Stimulated activated CD4-positive, alpha-beta T cell treated with anti-CD3 and anti-CD28 coated beads, Interleukin-1b, Interleukin-23, amount 100 ng/mL, for 48 hours (primary cell): ENCODE data around the gene SNRNP200.
A peak's percentile ranks its signal among the peaks of the same experiment; 100 is the strongest.
"Not testable (repeated sequence)": the region's sequence is repeated elsewhere in the genome, so short reads cannot be mapped to it uniquely, and the experiment has no call there.

Experiments used
- DNase-seq: peaks from one replicate; pipeline ENCODE4 v3.0.0-alpha.2; 2020

SNRNP200 gene

DNA sequence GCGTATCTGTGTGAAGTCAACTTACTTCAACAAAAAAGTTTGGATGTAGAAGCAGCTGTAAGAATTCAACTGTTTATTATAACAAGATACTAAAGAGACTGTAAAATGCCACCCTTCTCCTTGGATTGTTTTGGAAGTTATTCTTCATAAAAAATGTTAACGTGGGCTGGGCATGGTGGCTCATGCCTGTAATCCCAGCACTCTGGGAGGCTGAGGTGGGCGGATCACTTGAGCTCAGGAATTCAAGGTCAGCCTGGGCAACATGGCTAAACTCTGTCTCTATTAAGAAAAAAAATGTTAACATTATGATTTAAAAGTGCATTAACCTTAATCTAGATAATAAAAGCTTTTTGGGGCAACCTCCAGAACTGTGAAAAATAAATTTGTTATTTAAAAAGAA, 31.6 kb downstream of the SNRNP200 start:
- DNase-seq, result no peak

DNA sequence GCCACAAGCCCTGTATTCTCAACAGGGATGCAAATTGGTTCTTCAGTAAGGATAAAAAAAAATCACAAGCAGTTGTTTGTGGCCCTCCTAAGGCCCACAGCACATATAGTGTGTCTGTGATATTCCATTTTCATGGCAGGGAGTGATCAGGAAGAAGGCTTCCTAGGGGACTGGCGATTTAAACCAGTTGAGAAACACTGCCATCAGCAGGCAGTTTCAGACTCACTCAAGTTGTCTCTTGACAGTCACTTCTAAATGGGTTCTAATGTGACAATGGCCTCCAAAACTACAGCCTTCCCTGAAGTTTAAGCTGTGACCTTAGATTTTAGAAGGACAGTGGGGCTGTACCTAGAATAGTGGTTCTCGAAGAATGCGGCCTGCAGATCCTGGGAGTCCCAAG, 33.4 kb downstream of the SNRNP200 start:
- DNase-seq, result no peak

DNA sequence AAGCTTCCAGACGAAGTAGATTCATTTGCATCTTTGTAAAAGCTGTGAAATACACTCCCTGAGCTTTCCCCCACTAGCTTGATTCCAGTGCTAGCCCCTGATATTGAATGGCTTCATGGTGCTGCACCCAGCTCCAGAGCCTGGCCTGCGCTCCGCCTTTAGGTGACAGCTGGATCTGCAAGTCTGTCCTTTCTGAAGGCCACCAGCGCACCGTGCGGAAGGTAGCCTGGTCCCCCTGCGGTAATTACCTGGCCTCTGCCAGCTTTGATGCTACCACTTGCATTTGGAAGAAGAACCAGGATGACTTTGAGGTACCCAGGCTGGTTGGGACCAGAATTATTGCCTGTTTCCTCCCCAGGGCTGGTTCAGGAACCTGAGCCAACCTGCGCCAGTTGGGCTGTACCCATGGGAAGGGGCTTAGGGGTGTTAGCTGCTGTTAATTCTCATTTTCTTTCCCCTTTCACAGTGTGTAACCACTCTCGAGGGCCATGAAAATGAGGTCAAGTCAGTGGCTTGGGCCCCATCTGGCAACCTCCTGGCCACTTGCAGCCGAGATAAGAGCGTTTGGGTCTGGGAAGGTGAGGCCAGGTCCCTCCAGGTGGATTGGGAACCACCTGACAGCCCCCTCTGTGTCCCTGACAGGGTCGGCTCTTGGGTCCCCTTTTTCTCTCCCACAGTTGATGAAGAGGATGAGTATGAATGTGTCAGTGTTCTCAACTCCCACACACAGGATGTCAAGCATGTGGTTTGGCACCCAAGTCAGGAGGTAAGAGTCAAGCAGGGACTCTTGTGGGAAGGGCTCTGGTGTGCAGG, 38.0 kb downstream of the SNRNP200 start:
- DNase-seq, result peak; percentile 72

DNA sequence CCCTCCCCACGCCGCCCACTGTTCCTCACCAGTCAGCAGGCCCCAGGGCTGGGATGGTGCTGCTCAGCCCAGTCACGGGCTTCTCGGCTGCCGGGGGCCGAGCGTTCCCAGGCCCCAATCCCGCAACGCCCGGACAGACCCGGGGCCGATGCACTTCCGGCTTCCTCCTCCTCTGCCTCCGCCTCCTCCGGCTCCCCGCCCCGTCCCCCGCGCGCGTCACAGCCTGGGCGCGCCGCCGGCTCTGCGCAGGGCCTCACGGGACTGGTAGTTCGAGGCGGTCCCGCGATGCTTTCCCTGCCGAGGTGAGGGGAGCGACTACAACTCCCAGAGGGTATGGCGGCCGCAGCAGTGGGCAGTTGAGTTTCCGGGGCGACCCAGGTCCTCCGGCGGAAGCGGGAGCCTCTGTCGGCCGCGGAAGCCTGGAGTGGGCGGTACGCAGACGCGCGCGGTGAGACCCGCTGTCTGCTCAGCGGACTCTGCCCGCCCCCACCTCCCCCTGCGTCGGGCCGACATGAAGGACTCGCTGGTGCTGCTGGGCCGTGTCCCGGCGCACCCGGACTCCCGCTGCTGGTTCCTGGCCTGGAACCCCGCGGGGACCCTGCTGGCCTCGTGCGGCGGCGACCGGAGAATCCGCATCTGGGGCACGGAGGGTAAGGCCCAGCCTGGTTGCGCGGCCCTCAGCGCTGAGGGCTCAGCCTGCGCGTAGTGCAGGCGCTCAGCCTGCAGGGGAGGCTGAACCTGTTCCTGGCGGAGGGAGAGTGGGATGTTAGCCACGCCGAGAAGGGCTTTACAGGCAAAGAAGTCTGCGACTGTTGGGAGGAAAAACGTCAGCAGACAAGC, 39.3 kb downstream of the SNRNP200 start, which contains the start of the genes CIAO1 and TMEM127:
TSS of gene CIAO1 (plus strand) at position 386 of the 840 bp plus-strand sequence. CDS start at position 512, 126 bp downstream.
TSS of gene TMEM127 (minus strand) at position 158 of the 840 bp plus-strand sequence. CDS start 616 bp downstream, outside the sequence.
- DNase-seq, result peak; percentile 99

DNA sequence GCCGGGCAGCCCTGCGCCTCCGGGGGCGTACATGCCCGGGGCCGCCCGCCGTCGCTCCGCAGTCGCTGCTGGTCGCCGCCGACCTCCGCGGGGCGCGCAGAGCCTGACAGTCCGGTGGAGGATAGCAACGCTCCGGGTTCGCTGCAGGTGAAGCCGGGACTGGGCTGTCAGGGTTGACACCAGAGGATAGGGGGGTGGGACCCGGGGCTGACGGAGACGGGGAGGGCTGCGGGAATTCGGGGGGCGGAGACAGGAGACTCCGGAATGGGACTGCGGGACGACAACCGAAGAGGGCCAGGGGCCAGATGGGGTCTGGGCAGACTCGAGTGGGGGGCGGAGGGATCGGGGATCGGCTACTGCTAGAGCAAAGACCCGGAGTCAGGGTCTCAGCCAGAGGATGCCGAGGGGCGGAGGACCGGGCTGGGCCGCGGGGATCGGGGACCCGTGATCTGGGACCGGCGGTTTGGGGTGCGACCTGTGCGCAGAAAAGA, 40.0 kb downstream of the SNRNP200 start:
- no peak for DNase-seq

DNA sequence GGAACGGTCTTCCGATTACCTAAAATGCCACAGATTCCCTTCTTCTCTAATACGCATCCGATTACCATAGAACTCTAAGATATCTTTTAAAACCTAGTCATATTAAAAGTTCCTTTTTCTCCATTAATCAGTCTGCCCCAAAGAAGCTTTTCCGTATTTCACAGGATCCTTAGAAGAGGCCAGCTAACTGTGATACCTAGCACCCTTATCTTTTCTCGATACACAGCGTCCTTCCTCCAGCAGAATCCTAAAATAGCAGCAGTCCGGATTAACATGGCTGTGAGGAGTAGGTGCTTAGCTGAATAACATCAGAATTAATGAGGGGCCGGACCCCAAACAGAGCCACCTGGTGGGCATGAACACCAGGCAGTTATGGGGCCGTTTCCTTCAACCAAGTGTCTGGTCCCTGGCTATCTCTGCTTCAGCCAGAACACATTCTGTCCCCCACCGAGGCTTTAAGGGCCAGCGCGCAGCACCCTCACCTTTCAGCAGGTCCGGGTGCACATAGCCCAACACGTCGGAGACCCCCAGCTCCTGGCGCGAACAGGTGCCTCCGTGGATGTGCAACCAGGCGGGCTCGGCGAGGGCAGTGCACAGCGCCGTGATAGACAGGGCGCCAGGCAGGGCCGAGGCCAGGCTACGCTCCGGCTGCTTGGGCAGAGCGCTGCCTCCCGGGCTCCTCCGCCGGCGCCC, 40.5 kb downstream of the SNRNP200 start:
- no peak for DNase-seq

DNA sequence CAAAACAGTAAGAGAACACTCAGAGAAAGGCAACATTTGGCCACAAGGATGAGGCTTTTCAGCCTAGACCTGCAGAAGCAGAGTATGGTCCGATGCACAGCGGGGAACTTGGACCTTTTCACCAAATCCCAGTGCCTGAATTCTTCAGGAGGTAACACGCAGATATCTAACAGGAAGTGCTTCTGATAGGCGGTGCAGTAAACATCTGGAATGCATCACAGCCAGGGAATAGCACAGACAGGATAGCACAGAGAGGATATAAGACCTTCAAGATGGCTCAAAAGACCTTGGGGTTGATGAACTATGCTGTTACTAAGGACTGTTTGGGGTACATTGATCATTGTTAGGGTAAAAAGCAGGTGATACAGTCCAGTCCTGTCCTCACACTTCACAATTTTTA, 41.3 kb downstream of the SNRNP200 start:
- no peak for DNase-seq

DNA sequence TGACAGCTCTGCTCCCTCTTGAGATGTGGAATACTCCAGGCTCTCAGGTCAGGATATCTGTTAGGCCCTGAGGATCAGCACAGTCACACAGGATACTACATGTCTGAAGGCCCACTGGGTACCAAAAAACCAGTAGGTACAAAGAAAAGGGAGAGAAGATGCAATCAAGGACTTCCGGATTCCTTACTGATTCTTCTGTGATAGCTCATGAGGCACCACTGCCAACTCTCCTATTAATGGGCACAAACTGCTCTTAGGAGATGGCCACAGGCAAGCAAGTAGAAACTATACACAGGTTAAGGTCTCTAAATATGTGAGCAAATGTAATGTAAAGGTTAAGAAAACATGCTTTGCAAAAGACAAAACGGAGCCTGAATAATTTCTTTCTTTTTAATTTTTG, 43.0 kb downstream of the SNRNP200 start:
- DNase-seq, result no peak

DNA sequence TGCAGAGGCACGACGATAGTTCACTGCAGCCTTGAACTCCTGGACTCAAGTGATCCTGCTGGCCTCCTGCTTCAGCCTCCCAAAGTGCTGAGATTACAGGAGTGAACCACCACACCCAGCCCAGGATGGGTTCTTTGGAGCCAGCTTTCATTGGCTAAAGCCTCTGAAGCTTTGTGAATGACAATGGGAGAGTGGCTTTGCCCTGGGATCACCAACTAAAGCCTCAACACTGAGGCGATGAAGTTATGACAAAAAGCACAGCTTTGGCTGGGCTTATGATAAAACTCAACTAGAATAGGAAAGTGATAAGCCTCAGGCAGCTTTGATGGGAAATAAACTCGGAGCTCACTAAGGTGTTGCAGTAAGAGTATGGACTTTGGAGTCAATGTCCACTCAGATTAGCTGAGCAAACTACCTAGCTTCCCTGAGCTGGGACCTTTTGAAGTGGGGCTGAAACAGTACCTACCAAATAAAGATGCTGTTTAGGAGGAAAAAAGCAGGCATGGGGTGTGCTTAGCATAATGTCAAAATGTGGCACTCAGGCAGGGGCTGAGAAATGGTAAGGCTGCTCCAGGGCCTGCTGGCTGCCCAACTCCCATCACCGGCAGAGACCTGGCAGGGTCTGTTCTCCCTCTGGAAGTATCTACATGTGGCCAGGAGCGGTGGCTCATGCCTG, 43.9 kb downstream of the SNRNP200 start:
- DNase-seq, result no peak

DNA sequence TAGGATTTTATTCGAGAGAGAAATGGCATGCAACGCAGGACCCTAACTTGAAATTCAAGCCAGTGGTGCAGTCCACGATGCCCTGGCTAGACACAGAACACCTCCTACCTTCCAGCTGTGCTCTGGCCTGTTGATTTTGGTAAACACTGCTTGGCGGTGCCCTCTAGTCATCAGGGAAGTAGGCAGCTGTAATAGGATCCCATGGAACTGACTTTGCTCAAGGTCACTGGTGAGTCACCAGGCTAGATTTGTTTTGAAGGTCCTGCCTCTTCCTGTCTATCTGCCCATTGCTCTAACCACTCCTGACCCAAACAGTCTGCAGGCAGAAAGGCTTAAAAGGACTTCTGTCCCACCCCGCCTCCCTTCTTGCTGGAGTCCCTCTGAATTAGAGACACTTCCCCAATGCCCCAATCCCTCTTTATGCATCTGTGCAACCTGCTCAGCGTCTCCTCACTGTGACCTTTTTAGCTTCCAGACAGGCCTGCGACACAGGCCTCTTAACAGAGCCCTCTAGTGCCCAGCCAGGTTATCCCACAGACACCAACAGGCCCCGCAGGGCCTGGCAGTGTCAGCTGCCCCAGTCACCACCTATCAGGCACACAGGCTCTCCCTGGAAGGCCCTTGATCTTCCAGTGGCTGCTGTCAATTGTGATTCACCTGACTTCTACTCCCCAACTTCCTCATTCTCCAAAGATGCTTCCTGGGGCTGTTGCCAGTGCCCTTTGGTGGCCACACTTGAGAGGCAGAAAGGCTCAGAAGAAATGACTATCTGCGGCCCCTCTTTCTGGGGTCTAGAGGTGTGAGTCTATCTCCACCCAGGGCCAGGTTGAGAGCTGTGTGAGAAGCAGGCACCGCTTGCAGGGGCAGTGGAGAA, 44.7 kb downstream of the SNRNP200 start:
- DNase-seq, result peak; percentile 31

DNA sequence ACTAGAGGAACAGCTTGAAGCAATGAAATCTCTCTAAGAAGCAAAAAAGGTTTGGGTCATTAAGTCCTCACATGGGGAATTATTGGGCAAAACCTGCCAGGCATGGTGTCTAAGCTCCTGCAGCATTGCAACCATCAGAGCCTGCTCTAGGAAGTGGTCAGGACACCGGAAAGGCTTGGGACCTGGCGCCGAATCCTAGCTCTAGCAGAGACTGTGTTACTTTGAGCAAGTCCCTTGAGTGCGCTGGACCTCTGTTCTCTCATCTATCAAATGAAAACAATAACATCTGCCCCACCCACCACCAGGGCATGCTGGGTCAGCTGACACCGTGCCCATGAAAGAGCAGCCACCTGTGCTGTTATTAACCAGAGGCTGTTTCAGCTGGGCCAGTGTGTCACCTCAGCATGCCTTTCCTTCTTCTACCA, 45.8 kb downstream of the SNRNP200 start:
- no peak for DNase-seq

DNA sequence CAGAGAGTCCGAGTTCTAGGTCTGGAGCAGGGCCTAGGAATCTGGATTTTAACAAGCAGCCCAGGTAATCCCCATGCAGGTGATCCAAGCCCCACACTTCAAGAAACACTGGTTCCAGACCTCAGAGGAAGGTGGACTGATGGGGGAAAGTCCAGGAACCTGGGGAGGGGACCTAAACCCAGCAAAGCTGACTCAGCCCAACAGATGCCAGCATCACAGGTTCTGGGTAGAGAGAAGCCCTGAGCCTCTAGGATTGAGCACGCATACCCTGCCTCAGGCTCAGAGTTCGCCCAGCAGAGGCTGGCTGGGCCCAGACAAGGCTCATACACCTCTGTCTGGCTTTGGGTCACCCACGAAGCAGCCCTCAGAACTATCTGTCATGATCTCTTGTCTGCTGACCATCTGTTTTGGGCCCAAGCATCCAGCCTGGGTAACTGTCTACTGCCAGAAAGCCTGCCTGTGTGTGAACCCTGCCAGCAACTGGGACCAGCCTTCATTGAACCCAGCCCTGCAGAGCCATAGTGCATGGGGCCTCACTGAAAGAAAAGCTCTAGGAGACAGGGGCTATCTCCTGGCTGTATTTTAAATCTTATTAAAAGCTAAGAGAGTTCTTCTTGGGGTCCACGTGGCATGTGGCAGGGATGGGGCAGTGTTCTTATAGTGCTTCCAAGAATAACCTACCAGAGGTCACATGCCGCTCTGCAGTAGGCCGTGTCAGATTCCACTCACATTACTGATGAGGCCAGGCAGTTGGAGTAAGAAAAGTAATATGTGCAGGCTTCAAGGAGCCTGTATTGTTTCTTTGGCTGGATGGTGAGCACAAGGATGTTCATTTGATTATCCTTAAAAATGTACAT, 47.0 kb downstream of the SNRNP200 start:
- DNase-seq, result no peak

DNA sequence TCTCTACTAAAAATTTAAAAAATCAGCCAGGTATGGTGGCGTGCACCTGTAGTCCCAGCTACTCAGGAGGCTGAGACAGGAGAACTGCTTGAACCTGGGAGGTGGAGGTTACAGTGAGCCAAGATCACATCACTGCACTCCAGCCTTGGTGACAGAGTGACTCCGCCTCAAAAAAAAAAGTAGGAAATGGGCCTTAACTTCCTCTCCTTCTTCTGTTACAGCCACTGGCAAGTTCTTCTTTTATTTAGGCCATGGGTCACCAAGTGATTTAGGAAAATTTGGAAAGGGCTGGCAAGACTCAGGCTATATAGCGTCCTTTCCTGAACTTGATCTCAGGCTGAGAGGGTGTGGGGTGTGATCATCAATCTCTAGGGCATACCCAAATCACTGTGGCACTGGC, 47.6 kb downstream of the SNRNP200 start:
- not testable (repeated sequence) for DNase-seq

DNA sequence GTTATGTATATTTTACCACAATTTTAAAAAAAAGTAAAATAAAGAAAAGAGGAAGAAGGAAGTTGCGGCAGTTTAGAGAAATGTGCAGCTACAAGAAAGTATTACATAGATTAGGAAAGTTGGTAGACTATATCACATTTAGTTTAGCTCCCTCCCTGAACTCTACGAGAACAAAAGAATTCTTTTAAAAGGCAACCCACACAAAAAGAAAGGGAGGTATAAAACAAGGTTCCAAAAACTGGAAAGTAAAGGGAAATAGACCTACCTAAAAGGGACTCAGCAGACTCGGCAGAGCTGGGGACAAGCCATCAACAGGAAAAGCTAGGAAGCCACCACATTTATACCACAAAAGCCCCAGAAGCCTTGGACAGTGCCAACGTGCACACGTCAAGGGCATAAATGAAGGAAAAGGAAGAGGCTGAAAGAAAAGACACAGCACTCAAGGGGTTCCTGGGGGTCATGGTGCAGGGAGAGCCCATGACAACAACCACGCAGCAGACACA, 48.7 kb downstream of the SNRNP200 start:
- no peak for DNase-seq

DNA sequence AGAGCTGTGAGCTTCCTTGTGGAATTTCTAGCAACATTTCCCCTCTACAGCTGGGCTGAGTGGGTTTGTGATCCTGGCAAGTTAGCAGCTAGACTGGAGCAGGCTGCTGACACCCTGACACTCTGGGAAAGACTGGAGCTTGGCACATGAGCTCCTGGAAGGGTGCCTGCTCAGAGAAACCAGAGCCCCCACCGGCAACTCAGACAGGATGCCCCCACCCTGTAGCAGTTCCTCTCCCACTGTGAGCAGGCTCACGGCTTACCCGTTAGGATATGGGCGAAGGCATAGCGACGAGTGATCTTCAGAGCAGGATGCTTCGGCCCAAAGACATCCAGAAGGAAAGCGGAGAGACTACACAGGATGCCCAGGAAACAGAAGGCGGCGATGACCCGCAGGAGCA, 50.8 kb downstream of the SNRNP200 start:
- no peak for DNase-seq

DNA sequence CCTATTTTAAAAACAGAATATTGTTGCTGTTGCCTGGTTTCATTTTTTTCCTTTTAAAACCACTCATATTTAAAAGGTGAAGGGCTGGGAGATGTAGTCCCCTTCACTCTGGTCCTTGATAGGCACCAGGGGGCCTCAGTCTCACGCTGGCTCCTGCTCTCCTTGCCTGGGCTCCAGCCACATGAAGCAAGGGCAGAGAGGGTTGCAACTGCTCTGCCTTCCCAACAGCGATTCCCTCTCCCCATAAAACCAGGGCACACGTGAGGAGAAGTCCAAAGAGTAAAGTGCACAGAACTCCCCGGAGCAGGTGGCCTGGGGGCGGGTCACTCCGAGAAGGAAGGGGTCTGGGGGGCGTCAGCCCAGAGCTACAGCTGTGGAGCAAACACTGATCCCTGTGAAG, 52.3 kb downstream of the SNRNP200 start:
- DNase-seq, result no peak

DNA sequence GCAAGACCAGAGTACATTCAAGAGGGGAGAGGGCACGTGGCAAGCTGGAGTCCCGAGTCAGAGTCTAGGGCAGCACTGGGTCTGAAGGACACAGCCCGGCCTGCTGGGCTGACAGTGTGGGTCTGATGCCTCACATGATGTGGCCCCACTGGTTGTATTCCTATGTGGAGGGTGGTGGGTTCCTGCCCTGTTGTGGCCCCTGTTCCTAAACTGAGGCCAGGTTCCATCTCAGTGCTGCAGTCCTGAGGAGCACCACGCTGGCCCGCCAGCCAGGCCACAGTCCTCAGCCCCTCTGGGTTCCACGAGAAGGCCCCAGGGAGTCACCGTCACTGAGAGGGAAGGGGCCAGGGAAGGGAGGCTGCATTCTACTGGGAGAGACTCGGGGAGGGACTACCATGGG, 52.8 kb downstream of the SNRNP200 start:
- DNase-seq, result no peak

DNA sequence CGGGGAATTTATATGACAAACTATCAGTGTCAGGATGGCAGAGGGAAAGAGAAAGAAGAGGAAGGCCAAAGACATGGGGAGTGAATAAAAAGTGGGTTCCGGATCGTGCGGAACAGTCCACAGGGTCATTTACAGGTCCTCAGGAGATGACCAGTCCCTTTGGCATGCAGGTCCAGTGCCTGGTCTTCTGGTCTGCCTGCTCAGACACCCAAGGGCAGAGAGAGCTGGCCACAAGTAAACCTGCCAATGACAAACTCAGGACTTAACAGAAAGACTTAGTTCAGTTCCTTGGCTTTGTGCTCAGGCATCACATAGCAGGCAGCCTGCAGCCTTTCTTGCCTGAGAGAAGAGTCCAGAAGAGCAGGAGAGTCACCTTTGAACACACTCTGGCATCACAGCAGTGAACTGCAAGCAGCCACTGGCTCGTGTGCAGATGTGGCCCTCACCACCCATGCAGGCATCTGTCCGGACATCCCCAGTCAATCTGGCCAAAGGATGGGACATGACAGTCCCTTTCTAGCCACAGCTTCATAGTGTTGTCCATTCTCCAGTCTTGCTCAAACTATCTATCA, 53.5 kb downstream of the SNRNP200 start:
- no peak for DNase-seq

DNA sequence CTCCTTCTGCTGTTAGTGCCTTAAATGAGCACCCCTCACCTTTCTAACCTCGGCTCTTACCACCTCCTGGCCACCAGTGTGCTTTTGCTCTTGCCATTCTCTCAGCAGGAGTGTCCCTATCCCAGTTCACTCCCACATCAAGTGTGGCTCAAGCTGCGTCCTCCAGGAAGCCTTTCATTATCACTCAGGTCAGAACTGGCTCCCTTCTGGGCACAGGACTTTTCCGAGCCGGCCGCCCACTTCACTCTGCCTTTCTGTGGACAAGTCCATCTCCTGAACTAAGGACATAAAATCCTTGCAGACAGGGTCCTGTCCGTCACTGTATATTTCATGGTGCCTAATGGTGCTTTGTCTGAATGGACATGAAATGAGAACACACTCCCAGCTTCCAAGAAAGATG, 55.2 kb downstream of the SNRNP200 start:
- no peak for DNase-seq

DNA sequence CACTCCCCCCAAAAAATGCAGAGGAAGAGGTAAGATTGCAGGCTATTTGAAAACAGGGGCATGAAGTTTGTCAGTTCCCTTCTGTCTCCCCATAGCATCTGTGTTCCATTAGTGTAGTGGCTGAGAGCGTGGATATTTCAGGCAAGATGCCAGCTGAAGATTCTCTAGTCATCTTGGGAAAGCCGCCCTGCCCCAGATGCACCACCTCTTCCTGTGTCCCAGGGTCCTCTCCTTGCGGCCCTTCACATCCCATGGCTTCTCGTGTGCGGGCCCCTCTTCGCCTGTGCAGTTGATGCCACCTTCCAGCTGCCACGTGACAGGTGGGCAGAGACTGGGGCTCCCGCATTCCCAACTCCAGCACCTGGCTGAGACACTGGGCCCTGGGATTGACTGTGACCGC, 55.7 kb downstream of the SNRNP200 start:
- DNase-seq, result no peak
